Frontal cortex (tissue), 4 donors: ENCODE results near the gene TMLHE. TPM values are rescaled to one million over a fixed set of nuclear protein-coding genes. Genes with fewer than 3 reads are reported as not detected.
"Not testable (repeated sequence)": the region's sequence is repeated elsewhere in the genome, so short reads cannot be mapped to it uniquely, and the experiment has no call there.

Source experiments
- DNase-seq, 2 donors: peaks; one replicate each; pipeline ENCODE4 v3.0.0; 2012; ENCODE audit warnings: low spot score in 2 of 2
- FAIRE-seq: peaks from 2 replicates; lab custom pipeline; 2012; peaks lifted over from hg19 to GRCh38; lab: Jason Lieb, UNC
- small RNA-seq: library from RNA; depleted of rRNA; stranded (forward); fragments of <200 nt; gene quantifications from one replicate; pipeline ENCODE3, GENCODE V24; 2014
- total RNA-seq: library from RNA; depleted of rRNA; stranded (reverse); fragments of >200 nt; gene quantifications from one replicate; pipeline ENCODE4 v1.2.3, GENCODE V29; 2014
- donor health status: control.
- donor health status: control.
- donor health status: control.

TMLHE gene
- total RNA-seq, 1 donor from 2014 or later, result 24.1 TPM

DNA sequence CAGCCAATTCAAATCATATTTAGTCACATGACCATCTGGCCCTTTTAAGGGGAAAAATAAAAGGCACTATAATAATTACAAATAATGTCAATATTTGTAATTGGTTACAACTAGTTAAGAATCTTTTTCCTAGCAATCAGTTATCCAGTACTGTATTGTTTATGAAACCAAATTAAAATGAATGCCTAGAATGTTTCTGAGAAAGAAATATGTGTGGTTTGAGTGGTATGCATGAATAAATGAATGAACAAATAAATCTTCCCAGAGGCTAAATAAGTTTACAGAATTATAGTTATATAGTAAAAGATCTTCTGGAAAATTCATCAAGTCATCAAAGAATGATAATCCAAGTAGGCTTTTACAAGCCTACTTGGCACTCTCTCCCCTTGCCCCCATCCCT, 98.5 kb downstream of the TMLHE start:
- DNase-seq (no peak), FAIRE-seq (no peak)

DNA sequence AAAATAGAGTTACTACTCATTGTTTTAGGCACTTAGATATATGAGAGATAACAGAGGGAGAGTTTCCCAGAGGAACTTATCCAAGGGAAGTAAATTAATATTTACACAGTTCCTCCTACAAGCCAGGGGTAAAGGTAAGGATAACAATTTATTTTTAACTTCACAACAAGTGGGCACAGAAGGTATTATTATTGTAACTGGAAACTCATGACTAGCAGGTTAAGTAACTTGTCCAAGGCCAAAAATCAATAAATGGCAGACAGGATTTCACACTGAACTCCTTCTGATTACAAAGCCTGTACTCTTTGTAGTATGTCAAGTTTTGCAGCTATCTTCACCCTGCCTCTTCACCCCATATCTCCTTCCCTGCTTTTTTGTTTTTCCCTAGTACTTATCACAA, 107.5 kb downstream of the TMLHE start:
- no peak for FAIRE-seq
- DNase-seq, result no peak

- not testable (repeated sequence) for FAIRE-seq, DNase-seq
These were observed 117.6 kb downstream of the TMLHE start for GRCh38 chrX:155495134-155495533.

DNA sequence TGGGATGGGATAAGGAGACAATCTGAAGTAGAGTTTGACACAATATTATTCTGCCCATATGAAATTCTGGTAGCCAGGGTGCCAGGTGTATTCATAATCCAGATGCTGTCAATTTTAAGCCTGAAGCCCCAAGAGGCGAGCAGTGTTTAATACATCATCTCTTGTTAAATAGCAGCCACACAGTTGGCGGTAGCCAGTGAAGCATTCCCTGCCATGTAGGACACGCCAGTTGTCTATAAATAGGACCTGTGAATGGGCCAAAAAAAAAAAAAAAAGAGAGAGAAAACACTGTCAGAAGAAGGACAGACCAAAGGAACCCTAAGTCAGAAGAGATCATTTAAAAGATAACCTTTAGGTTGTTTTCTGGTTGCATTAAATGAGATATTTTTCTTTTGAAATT, 121.3 kb downstream of the TMLHE start:
- not testable (repeated sequence) for DNase-seq, FAIRE-seq

- FAIRE-seq, DNase-seq: not testable (repeated sequence)
These were observed 135.6 kb downstream of the TMLHE start for GRCh38 chrX:155477136-155477535.

GRCh38 chrX:155466269-155466938, 146.3 kb downstream of the TMLHE start:
- not testable (repeated sequence) for DNase-seq

DNA sequence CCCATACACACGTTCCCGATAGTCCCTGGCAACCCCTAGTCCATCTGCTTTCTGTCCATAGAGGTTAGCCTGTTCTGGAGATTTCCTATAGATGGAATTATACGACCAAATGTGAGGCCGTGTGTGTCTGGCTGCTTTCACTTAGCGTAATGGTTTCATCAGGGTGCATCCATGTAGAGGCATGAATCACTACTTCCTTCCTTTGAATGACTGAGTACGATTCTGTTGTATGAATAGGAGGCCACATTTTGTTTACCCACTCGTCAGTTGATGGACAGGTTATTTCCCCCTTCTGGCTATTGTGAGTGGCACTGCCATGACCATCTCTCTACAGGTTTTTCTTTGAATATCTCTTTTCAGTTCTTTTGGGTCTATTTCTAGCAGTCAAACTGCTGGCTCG, 152.3 kb downstream of the TMLHE start:
- DNase-seq, FAIRE-seq: not testable (repeated sequence)

More at GRCh38 chrX:155466269-155466938, 146.3 kb downstream of the TMLHE start:
- FAIRE-seq, result not testable (repeated sequence)

DNA sequence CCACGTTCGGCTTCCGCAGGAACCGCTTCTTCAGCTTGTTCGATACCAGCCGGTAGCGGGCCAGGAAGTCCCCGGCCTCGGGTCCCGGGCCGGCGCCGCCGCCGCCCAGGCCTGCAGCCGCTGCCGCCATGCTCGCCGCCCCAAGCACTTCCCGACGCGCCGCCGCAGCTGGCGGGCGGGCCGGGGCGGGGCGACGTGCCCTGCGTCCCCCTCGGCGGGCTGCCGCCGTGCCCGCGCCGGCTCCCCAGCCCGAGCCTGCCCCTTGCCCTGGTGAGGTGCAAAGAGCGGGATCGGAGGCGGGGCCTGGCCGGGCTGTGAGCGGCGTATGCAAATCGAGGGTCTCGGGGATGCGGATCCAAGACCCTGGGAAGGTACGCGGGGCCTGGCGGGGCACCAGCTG, 154.3 kb downstream of the TMLHE start, which contains the start of gene F8A3:
TSS of gene F8A3 (minus strand) at position 150 of the 400 bp plus-strand sequence. CDS start at position 130, 20 bp downstream.
- not testable (repeated sequence) for FAIRE-seq, DNase-seq

DNA sequence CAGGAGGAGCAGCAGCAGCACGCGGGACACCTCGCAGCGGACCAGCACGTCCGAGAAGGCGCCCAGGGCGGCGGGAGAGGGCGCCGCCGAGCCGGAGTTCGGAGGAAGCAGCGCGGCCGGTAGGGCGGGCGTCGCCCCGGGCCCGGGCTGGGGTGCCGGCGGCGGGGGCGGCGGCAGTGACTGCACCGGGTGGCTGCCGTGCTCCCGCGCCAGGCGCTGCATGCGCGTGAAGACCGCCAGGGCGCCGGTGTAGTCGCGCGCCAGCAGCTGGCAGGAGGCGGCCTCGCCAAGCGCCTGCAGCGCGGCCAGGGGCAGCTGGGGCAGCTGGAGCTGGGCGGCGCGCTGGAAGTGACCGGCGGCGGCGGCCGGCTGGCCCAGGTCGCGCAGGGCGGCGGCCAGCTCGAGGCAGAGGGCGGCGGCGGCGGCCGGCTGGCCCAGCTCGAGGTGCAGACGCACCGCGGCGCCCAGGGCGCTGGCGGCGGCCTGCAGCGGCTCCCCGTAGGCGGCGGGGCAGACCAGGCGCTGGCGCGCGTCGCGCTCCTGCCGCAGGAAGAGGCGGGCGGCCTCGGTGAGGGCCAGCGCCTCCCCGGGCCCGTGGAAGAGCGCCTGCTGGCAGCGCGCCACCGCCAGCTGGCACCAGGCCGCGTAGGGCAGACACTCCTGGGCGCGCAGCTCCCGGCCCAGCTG, 154.8 kb downstream of the TMLHE start:
- not testable (repeated sequence) for FAIRE-seq, DNase-seq

GRCh38 chrX:155441097-155441496, 171.7 kb downstream of the TMLHE start:
- FAIRE-seq (no peak), DNase-seq (no peak)

Small RNA genes within 50 kb of the gene (small RNA-seq; reads per million reads assigned to genes)
- gene MIR1184-3, result not detected

Other genes with a start within 250 kb of the TMLHE start
- not detected for gene F8A2, start 230.9 kb downstream of the TMLHE start, total RNA-seq
- gene F8A3, start 154.3 kb downstream of the TMLHE start, total RNA-seq, result 1.2 TPM
- 1.6 TPM for gene SPRY3, start 366 bp downstream of the TMLHE start, total RNA-seq